ENCODE data around the gene CHST11. TPM values are rescaled to one million over a fixed set of nuclear protein-coding genes. Genes with fewer than 3 reads are reported as not detected.

The CHST11 gene
- total and polyA plus RNA-seq, 4 donors, result 0.57 to 11.1 (median 3.7) TPM

DNA sequence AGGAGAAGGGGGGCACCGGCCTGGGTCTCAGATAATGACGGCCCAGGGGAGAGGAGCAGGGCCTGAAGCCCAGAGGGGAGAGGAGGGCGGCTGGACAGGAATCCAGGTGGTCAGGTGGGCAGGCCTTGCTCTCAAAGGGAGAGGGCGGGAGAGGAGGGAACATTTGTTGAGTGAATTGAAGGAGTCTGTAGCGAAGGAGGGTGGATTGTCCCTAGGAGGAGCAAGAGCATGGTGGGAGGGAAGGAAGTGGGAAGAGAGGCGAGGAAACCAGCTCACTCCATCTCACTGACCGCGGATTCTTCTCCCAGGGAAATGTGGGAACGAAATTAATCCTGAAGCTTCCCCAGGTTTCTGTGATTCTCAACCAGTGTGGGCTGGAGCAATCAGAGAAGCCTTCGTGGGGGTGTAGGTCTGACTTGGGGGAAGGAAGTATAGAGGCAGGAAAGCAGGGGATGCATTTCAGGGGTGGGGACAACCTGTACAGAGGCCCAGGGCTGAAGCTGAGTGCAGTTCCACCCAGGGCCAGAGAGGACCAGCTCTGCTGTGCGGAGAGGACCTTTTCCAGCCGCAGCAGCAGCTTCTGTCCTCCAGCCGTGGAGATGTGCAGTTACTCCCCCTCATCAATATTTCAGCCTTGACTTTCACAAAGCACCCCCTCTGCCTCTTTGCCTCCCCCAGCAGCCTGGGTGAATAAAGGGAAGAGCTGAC is 100.9 kb downstream of the CHST11 start:
- H3K27ac ChIP-seq (ENCODE audit: low read depth in 1 of 2, low read length in 2 of 2), result no peak overlapping the region
- 89% methylated on average over 13 of the region's 13 CpGs for WGBS
- DNase-seq (ENCODE audit: low spot score), result no peak

DNA sequence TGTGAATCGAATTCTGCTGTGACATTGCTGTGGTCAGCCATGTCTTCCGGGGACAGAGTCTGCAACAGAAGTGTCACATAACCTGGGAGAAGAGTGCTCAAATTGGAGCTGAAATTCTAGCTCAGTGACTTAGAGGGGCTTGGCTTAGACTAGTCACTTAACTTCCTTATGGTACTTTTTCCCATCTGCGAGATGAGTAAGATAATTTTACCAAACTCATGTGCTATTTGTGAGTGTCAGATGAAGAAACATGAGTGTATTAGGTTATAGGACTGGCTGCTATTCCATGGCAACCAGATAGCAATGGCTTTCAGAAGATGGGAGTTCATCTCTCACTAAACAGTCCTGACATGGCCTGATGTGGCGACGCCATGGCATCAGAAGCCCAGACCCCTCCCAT is 104.1 kb downstream of the CHST11 start:
- 86% methylated on average over 5 of the region's 5 CpGs for WGBS
- no peak for DNase-seq (ENCODE audit: low spot score)
- Histone ChIP-seq H3K9ac (ENCODE audit: low read depth in 1 of 2, low read length in 2 of 2) (no peak overlapping the region), H3K36me3 (ENCODE audit: control insufficient read depth in 4 of 4, insufficient read depth in 3 of 4, low read depth in 1 of 4, low read length in 3 of 4) (no peaks in the 10 kb centered on the region), H3K27me3 (ENCODE audit: control insufficient read depth in 4 of 4, insufficient read depth in 4 of 4, low read length in 3 of 4) (no peaks in the 10 kb centered on the region), H3K4me3 (ENCODE audit: low read depth in 1 of 3, low read length in 3 of 3) (no peak overlapping the region), H3K27ac (ENCODE audit: low read depth in 1 of 2, low read length in 2 of 2) (no peak overlapping the region), H3K4me1 (ENCODE audit: control insufficient read depth in 4 of 4, insufficient read depth in 4 of 4, low read length in 3 of 4) (no peaks in the 10 kb centered on the region), H3K9me3 (ENCODE audit: control insufficient read depth in 4 of 4, low read length in 3 of 4) (no peaks in the 10 kb centered on the region)
- no peak for TF ChIP-seq FOXA2 (IDR thresholded peaks at IDR 0.05)
- TF ChIP-seq, protein P1, sequence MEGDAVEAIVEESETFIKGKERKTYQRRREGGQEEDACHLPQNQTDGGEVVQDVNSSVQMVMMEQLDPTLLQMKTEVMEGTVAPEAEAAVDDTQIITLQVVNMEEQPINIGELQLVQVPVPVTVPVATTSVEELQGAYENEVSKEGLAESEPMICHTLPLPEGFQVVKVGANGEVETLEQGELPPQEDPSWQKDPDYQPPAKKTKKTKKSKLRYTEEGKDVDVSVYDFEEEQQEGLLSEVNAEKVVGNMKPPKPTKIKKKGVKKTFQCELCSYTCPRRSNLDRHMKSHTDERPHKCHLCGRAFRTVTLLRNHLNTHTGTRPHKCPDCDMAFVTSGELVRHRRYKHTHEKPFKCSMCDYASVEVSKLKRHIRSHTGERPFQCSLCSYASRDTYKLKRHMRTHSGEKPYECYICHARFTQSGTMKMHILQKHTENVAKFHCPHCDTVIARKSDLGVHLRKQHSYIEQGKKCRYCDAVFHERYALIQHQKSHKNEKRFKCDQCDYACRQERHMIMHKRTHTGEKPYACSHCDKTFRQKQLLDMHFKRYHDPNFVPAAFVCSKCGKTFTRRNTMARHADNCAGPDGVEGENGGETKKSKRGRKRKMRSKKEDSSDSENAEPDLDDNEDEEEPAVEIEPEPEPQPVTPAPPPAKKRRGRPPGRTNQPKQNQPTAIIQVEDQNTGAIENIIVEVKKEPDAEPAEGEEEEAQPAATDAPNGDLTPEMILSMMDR (IDR thresholded peaks at IDR 0.05; ENCODE audit: low read depth, low read length, missing input control), result no peak
- TF ChIP-seq, protein P2, sequence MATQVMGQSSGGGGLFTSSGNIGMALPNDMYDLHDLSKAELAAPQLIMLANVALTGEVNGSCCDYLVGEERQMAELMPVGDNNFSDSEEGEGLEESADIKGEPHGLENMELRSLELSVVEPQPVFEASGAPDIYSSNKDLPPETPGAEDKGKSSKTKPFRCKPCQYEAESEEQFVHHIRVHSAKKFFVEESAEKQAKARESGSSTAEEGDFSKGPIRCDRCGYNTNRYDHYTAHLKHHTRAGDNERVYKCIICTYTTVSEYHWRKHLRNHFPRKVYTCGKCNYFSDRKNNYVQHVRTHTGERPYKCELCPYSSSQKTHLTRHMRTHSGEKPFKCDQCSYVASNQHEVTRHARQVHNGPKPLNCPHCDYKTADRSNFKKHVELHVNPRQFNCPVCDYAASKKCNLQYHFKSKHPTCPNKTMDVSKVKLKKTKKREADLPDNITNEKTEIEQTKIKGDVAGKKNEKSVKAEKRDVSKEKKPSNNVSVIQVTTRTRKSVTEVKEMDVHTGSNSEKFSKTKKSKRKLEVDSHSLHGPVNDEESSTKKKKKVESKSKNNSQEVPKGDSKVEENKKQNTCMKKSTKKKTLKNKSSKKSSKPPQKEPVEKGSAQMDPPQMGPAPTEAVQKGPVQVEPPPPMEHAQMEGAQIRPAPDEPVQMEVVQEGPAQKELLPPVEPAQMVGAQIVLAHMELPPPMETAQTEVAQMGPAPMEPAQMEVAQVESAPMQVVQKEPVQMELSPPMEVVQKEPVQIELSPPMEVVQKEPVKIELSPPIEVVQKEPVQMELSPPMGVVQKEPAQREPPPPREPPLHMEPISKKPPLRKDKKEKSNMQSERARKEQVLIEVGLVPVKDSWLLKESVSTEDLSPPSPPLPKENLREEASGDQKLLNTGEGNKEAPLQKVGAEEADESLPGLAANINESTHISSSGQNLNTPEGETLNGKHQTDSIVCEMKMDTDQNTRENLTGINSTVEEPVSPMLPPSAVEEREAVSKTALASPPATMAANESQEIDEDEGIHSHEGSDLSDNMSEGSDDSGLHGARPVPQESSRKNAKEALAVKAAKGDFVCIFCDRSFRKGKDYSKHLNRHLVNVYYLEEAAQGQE (IDR thresholded peaks at IDR 0.05), result no peak
- TF ChIP-seq TAF1 (conservative IDR thresholded peaks at IDR 0.05), result no peak

More for the DNA sequence above, 100.9 kb downstream of the CHST11 start:
- no peak overlapping the region for H3K4me3 ChIP-seq (ENCODE audit: low read depth in 1 of 3, low read length in 3 of 3)
- H3K9ac ChIP-seq (ENCODE audit: low read depth in 1 of 2, low read length in 2 of 2), result no peak overlapping the region
- TF ChIP-seq JUND (IDR thresholded peaks at IDR 0.05) (no peak), SP1 (IDR thresholded peaks at IDR 0.05) (no peak), RXRA (IDR thresholded peaks at IDR 0.05) (no peak), HNF4G (IDR thresholded peaks at IDR 0.05) (no peak), GABPA (IDR thresholded peaks at IDR 0.05 in 1 of 2, conservative IDR thresholded peaks at IDR 0.05 in 1 of 2) (no peak), RAD21 (IDR thresholded peaks at IDR 0.05) (no peak), EGR1 (IDR thresholded peaks at IDR 0.05; ENCODE audit: low read depth in 2 of 2) (no peak)
- TF ChIP-seq, protein P1 (IDR thresholded peaks at IDR 0.05; ENCODE audit: low read depth, low read length, missing input control), result no peak
- TF ChIP-seq, protein P3, sequence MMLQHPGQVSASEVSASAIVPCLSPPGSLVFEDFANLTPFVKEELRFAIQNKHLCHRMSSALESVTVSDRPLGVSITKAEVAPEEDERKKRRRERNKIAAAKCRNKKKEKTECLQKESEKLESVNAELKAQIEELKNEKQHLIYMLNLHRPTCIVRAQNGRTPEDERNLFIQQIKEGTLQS (IDR thresholded peaks at IDR 0.05), result no peak
- H3K9me3 ChIP-seq (ENCODE audit: control insufficient read depth in 4 of 4, low read length in 3 of 4), result peaks cover 0 to 6% (median 4%) of the 10 kb centered on the region in 4 donors
- no peaks in the 10 kb centered on the region for H3K36me3 ChIP-seq (ENCODE audit: control insufficient read depth in 4 of 4, insufficient read depth in 3 of 4, low read depth in 1 of 4, low read length in 3 of 4)
- H3K4me1 ChIP-seq (ENCODE audit: control insufficient read depth in 4 of 4, insufficient read depth in 4 of 4, low read length in 3 of 4), result no peaks in the 10 kb centered on the region
- H3K27me3 ChIP-seq (ENCODE audit: control insufficient read depth in 4 of 4, insufficient read depth in 4 of 4, low read length in 3 of 4), result no peaks in the 10 kb centered on the region

Data from liver (tissue), 9 donors.